ENCODE data around the gene TFF2.

The TFF2 gene

DNA sequence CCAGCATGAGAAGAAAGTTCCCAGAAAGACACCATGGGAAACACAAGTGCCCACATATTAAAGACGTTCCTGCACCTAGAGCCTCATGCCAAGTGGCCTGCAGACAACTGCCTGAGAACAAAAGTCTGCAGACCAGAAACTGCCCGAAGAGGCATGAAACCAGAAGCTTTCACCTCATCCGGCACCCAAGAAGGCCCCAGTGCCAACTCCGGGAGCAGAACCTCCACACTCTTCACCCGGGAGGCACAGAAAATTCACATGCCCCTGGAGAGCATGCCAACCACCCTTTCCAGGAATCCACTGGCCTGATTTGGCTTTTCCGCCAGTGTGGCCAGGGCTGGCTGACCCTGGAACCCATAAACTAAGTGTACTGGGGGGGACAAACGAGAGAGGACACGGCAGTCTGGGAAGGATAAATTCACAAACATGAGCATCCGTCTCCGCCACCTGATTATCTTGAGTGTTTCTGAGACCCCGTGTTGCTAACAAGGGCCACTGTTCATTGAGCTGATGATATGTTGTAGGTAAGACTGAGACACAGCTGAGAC lies 6.8 kb downstream of the TFF2 start:
- DNase-seq, result no peak

DNA sequence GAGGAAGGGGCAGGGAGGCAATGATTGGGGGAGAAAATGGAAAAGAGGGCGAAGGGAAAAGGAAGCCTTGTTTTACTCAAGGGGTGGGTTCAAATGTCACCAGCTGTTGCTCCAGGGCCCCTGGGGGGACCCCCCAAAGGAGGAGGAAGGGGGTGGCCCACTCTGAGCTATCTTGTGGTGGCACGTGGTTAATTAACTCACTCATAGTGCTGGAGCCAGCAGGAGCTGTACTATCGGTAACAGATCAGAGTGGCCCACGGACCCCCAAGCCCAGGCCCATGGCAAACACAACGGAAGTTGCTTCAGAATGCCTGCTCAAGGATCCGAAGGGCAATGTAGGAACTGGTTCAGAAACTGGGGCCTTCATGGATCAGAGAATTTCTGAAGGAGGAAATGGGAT lies 7.2 kb downstream of the TFF2 start:
- no peak for DNase-seq

DNA sequence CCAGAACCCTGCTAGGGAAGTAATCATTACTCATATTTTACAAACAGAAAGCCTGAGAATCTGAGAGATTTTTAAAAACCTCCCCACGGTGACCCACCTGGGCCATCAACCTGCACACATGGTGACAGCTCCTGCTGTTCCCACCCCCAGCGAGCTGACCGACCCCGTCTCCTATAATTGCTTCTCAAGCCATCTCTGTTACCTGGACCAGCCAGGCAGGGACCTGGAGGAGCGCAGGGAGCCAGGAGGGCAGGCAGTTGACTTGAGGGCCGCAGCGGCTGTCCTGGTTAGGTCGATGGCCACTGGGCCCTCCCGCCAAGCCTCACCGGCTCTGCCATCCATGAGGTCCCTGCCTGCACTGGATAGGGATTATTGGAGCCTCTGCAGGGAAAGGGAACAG lies 7.7 kb downstream of the TFF2 start:
- no peak for DNase-seq

DNA sequence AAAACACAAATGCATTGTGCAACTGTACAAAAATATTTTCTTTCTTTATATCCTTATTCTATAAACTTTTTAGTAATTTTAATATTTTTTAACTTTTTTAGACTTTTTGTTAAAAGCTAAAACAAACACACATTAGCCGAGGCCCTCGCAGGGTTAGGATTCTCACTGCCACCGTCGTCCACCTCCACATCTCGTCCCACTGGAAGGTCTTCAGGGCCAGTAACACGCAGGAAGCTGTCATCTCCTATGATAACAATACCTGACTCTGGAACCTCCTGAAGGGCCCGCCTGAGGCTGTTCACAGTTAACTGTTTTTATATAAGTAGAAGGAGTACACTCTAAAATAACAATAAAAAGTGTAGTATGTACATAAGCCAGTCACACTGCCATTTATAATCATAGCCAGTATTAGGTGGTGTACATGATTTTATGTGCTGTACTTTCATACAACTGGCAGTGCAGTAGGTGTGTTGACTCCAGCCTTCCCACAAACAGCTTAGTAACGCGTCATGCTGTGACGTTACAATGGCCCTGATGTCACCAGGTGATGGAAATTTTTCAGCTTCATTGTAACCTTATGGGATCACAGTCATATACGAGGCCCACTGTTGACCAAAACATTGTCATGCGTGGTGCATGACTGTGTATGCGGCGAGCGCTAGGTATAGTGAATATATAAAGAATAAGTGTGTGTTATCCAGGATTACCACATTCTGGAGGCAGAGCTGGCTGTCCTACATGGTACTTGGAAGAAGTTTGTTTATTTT lies 8.8 kb downstream of the TFF2 start:
- no peak for DNase-seq

DNA sequence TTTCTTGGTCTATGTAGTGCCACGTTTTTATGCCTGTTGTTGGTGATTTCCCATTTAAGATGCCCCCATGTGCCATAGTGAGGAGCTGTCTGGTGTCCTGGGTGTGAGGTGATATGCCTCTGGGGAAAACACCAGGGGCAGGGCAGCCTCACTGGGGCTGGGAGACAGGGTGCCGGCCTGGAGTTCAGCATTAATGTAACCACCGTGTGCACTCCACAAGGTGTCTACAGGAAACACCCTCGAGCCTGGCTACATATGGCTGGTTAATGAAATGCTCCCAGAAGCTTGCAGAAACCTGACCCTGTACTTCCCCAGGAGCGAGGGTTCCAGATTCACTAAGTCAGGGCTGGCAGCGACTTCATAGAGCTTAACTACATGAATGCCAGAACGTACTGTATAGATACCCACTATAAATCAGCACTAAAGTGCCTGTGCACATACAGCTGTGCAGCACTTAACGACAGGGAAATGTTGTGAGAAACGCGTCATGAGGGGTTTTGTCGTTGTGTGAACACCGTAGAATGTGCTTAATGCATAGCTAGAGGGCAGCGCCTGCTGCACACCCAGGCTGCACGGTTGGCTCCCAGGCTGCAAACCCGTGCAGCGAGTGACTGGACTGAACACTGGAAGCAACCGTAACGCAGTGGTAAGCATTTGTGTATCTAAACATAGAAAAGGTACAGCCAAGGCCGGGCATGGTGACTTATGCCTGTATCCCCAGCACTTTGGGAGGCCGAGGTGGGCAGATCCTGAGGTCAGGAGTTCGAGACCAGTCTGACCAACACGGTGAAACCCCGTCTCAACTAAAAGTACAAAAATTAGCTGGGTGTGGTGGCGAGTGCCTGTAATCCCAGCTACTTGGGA lies 10.4 kb downstream of the TFF2 start:
- no peak for DNase-seq

DNA sequence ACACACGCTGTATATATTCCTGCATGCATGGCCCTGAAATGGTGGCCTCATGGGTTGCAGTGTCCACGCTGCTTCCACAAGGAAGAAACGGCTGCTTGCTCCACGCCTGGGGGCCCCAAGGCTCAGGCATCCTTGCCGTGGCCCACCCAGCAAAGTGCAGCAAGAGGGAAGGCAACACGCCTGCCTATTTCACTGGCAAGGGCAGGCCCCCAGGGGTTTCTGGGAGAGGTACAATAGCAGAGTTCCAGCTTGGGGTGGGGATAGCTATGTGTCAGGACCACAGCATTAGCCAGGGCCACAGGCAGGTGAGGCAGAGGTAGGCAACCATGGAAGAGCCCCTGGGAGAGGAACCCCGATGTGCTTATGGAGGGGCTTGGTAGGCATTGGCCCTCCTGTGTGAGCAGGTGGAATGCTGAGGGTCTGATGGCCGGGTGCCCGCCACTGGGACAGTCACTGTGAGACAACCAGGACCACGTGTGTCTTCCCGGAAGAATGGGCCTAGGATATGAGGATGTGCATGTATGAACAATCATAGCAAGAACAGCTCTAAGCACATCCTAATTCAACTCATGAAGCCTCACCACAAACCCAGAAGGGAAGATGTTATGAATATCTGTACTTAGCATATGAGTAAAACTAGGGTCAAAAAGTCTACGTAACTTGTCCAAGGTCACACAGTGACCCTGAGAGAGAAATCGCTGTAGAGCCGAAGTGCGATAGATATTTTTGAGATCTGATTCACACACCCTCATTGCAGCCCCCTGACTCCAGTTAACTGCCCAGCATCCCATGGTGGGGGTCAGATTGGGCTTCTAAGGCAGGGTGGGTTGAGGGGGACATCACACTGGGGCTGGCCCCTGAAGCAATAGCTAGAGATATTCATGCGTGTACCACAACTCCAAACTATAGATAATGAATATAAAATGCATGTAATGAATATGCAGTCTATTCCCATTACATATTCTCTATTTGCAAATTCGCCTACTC lies 11.8 kb downstream of the TFF2 start:
- DNase-seq, result no peak

DNA sequence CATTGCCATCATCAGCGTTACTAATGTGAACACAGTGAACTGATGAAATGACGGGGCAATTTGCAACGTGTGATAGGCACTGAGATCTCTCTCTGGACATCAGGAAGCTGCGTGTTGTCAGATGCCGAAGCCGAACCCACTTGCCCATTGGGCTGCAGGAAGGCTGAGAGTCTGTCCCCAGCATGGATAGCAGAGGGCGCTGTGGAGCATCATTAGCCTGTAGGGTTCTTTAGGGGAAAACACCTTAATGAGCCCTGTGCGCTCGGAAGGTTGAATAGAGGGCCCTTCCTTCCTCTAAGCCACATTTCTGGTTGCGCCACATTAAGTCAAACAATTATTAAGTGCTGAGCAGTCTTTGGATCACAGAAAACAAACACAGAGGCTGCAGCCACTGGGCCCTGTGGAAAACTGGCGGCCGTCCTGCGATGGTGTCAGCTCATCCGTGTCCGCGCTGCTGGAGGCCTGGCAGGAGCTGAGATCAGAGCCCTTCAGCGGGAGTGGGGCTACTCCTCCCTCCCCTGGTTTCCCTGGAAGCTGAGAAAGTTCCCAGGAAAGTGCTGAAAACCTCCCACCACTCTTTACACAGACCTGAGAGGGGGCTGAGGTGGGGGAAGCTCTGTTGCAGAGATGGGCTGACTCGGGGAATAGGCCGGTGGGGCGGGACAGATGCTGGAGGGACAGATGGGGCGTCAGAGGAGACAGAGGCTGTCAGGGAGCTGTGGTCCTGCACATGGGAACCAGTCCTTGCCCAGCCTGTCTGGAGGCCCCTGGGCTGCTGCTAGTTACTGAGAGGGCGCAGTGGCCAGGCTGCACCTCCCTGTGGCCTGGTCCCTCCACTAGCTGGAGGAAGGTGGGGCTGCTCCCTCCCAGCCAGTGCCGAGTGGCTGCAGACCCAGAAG lies 12.7 kb downstream of the TFF2 start:
- DNase-seq, result no peak

DNA sequence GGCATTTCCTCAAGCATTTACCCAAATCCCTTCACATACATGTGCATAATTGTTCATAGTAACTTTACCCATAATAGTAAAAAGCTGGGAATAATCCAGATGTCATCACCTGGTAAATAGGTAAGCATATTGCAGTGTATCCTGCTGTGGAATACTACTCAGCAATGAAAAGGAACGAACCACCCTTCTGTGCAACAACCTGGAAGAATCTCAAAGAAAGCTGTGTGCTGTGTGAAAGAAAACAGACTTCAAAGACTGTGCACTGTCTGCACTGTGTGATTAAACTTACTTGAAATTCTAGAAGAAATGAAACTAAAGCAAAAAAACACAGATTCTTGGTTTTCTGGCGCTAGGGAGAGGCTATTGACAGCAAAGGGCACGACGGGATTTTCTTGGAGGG lies 13.5 kb downstream of the TFF2 start:
- DNase-seq, result no peak

DNA sequence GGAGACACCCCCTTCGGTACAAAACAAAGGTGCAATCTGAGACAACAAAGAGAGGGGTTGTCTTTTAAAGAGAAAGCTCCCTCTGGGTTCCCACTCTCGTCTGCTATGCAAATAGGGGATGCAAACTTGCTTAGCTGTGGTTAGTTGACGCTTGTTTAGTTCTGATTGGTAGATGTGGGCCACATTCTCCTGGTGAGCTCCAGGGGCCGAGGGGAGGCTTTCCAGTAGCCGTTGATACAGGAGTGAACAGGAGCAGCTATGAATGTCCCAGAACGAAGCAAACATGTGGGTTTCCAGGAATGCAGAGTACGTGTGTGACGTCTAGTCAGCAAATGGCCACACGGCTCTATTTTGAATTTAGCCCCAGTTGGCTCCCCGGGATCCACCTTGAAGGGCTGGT lies 14.7 kb downstream of the TFF2 start:
- DNase-seq, result no peak

DNA sequence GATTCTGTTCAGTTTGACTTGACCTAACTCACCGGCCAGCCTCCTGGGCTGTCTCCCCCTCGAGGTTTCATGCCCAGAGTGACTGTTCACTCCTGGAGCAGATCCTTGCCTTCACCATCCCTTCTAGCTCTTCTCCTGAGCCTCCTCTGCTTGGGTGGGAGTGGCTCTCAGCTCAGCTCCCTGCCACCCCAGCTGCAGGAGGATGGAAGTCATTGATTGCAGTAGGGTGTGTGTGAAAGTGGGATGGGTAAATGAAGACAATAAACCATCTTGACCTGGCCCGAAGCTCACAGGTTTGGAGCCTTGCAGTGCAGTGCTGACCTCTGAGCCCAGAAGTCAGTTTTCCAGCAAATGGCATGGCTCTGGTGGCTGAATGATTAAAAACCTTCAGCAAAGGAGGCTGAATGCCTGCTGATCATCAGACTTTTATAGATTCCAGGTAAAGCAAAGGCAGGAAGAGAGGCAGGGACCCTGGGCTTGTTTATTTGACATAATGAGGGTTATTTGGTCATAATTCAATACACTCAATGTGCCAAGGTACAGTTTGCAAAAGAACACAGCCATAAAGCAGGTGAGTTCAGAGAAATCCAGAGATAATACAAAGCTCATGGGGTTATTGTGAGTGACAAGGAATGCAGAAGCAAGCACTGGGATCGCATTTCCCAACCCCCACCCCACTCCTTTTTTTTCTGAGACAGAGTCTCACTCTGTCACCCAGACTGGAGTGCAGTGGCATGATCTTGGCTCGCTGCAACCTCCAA lies 18.1 kb downstream of the TFF2 start:
- no peak for DNase-seq

DNA sequence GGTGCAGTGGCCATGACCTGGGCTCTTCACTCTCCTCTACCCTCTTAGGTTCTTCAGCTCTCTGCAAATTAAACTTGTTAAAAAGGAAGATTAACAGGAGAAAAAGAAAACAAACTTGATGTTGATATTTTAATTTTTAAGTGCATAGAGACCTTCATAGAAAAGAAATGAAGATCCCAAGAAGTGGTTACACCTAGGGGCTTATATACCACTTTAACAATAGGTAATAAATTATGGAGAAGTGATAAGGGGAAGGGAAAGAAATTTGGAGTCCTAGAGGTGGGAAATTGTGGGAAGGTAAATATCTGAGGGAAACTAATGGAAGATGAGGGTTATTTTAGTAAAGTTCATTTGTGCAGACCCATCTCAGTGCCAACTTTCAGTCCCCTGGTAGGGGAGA lies 19.1 kb downstream of the TFF2 start:
- no peak for DNase-seq

DNA sequence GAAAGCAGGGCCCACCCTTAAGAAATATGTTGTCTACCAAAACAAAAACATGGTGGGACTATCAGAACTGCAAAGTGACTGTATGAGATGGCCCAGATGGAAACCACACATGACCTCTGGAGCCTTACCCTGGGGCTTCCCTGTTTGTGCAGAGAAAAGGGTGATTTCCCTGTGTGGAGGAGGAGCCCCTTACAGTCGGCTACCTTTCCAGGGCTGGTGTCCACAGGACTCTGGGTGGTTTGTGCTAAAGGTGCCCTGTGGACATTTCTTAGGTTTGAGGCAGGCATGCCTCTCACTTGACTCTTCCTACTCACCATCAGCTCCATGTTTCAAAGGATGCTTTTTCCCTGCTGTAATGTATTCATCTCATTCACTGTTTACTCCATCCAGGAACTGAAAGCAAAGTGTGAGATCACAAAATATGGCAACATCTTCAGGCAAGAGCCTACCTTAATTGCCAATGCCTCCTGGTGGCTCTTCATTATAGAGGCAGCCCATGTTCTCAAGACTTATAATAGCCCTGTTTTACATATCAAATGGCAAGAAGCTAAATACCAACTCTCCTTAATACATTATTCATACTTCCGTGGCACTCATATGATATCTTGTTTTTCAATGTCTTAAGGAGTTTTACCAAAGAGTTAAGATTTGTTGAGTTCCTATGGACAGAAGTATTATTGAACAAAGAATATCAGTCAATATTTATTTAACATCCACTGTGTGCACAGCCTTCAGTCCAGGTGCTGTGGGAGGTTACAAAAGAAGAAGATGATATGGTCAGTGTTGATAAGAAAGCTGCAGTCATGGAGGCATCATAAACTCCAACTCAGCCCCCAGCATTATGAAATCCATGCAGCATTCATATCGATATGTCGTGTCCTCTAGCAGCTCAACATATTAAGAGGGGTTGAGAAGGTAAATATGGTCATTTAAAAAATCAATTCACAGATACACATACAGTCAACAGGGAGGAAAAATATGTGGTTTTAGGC lies 20.1 kb downstream of the TFF2 start:
- DNase-seq, result no peak

DNA sequence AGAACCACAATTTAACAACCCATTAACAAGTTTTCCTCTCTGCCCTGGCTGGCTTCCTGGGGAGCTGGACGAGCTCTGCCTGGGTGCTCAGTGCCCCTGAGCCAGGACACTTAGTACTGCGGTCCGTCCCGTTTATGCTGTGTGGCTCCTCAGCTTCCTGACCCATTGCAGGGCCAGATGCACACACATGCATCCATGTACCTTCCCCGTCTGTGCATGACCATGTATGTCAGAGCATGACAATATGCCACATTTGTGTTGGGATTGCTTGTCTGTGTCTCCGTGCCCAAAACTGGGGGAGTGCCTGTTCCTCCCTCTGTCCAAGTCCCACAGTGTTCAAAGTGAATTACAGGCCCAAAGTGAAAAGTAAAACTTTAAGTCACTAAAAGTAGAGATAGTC lies 25.9 kb downstream of the TFF2 start:
- no peak for DNase-seq

DNA sequence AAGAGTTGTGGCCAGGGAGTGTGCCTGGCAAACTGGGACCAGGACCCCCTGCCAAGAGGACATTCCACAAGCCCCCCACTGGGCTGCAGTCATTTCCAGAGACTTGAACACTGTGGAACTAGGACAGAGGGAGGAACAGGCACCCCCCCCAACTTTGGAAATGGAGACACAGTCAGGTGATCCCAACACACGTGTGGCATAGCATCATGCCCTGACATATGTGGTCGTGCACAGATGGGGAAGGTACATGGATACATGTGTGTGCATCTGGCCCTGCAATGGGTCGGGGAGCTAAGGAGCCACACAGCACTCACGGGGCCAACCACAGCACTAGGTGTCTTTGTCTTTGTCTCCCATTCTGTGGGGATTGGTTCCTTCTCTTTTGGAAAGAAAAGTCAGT lies 28.9 kb downstream of the TFF2 start:
- no peak for DNase-seq

DNA sequence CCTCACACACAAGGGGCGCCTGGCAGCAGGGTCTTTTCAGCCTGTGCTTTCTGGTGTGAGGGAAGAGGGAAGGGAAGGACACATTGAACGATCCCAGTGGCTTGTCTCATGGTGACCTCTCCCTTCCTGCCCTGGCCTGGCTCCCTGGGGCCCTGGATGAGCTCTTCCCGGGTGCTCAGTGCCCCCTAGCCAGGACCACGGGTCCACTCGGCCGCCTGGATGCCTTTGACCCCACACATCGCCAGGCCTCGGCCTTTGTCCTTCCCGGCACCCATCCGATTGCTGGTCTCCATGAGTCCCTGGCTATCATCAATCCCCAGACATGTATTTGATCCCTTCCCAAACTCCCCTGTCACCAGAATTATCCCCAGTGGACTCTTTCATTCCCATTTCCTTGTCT lies 29.6 kb downstream of the TFF2 start:
- DNase-seq, result no peak

DNA sequence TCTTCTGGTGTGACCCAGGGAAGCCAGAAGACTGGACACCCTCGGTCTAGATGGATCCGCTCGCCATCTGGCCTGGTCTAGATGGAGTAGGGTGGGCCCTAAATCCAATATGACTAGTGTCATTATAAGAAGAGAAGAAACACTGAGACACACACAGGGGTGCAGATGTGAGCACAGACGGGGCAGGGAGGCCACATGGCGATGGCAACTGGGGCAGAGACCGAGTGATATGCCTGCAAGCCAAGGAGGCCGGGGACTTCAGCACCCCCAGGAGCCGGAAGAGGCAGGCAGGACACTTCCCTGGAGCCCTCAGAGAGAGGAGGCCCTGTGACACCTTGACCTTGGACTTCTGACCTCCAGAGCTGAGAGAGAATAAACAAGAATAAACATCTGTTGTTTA lies 30.0 kb downstream of the TFF2 start:
- no peak for DNase-seq

DNA sequence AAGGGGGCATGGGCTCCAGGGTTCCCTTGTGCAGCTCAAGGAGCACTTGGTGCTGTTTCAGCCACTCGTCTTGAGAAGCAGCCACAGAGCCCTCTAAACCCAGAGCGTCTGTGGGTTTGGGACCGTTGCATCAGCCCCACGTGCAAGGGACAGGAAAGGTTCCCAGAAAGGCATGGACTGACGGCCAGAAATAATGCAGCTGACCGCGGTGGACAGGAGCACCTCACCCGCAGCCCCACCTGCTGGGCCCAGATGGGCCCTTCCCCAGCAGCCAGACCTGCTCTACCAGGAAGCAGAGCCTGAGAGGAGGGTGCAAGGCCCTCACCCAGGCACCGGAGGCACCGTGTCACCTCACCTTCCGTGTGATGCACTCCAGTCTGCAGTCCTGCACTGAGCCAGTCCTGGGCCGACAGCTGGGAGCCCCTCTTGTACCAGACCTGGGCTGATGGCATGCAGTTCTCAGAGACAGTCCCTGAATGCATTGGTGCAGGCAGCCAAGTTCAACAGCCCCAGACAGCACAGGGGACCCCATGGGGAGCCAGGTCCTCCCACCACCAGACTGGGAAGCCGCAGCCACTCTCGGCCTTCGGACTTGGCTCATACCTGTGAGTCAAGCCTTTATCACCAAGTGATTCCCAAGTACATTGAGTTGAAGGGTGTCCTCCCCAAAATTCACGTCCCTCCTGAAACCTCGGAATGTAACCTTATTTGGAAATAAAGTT lies 30.8 kb downstream of the TFF2 start:
- no peak for DNase-seq

DNA sequence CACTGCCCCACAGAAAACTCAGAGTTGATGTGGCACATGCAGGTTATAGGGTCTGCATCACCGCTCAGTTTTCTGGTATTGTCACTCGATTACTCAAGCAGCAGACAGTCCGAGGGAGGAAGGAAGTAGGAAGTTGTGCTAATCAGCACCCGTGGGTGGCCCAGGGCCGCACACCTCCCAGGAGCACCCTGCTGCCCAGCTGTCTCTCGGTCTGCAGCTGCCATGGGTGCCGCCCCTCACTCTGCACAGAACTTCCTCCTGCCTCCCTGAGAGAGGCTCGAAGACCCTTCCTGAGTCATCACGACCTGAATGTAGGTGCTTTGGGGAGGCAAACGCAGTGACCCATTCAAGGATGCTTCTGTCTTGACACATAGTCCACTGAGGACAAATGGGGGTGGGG lies 31.4 kb downstream of the TFF2 start:
- DNase-seq, result no peak
